HS-5 (cell line): Measurements from ENCODE around the gene C3orf62.

ENCODE experiments used
- DNase-seq: peaks from one replicate; pipeline ENCODE4 v3.0.0-alpha.2; 2012; ENCODE audit warnings: low read depth

C3orf62 gene

DNA sequence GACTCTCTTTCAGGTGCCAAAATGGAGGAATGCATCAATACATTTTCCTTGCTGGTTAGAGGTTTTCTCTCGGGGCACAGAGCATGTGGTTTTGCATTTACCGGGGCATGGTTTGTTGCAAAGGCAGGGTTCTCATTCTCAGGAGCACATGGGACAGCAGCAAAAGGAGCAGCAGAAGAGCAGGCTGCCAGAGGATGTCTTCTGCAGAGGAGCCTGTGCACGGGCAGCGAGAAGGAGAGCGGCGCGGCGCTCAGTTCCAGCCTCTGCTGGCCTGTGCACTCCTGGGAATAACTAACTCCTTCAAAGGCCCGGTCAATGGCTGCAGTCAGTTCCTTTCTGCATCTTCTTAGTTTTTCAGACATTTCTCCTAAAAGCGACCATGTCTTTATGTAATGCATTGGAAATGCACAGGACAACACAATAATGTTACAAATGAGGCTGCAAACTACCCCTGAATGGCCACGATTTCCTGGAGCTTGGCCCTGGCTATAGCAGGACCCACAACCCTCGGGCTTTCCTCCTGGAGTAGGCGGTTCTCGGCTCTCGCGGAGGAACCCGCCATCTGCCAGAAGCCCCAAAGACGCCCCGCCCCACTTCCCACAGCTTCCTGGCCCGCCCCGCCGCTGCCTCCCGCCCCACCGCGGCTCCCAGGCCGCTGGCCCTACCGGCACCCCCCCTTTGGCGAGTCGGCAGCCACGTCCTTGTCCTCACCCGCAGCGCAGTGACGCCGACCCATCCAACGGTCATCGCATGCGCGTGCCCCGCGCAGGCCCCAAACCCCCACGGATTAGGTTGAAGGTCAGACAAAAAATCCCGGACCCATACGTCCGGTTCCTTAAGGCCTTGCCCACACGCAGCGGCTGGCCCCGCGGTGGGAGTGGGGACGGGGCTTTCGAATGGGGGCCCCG lies at the start of gene C3orf62:
TSS of gene C3orf62 (minus strand) at position 758 of the 908 bp plus-strand sequence. CDS start at position 398, 360 bp downstream.
- no peak for DNase-seq

DNA sequence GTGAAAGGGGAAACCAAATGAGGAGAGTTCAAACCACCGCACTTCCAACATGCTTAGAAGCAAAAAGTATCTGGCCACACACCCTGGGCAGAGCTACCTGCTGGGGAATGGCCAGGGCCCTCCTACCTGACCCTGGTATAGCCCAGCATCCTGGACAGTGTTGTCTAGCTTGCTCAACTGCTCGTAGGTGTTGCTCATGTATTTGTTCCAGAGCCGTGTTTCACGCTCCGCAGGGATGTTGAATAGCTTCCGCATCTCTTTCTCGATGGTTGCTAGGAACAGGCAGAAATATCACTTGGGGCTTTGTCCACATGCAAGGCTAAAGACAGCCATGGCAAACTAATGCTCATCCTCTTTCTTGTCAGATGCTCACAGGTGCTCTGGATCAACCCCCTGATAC lies 47.7 kb upstream of the C3orf62 start:
- DNase-seq, result no peak

DNA sequence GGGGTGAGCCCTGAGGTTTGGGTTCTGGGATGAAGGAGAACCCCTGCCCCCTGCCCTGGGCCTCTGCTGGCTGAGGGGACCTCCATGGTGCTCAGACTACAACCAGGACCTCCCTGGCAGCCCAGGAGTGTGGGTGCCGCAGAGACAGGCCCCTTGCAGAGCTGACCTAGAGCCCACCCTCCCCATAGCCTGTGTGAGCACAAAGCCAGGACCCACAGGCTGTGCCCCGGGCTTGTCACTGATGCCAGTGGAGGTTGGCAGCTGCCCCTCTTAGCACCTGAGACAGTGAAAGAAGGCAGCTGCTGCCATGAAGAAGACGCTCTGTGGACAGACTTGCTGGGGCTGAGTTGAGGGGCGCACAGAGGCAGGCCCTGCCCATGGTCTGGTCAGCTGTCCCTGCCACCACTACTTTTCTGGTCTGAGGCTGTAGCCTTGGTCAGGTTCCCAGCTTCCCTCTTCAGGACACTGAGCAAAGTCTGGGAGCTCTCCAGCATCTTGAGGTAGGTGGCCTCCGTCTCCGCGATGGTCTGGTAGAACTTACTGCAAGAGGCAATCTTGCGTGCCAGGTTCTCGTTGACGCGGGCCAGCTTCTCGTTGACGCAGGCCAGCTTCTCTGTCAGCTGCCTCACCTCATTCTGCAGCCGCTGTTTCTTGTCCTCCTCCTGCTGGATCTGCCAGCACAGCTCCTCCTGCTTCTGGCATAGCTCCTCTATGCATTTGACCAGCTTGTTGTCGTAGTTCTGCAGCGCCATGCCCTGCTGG lies 39.8 kb upstream of the C3orf62 start:
- no peak for DNase-seq

DNA sequence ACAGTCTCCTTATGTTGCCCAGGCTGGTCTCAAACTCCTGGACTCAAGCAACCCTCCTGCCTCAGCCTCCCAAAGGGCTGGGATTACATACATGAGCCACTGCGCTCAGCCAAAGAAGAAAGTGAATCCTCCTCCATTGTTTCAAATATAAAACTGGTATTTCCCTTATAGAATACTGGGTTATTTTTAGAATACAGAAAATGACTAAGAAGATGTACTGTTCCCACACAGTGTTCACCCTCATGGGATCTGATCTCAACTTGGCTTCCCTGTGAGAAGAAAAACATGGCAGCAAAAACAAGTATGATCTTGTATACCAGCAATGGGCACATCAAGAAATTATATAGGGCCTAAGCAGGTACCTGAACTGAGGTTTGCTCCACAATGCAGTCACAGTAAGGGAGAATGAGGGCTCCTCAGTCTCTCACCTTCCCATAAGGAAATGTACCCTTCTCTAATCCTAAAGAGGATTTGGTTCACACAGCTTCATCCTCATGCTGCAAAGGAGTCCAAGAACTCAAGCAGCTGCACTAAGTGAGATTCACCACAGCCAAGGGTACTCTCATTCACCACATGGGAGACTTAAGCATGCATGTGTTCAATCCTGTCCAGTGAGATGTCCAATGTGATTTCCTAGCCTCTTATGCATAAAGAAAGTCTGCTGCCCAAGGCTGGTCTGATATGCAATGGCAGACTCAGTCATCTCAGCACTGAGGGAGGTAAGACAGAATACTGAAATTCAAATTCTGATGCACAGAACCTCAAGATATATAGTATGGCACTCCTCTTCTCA lies 37.1 kb upstream of the C3orf62 start:
- no peak for DNase-seq

DNA sequence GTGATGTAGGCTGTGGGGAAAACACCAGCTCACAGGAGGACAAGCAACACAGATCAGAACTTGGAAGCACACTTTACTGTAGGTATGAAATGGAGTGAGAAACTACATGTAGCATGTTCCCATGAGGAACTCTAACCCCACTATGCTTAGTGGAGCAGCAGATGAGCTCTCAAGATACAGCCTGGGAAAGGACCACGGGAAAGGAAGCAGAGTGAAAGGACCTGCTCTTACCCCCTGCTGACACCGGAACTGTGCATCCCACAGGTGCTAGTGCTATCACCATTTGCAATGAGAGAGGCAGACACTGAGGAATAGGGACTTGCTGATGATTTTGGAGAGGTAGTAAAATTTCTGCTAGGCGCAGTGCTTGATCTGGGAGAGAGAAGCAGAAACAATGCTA lies 34.3 kb upstream of the C3orf62 start:
- no peak for DNase-seq

DNA sequence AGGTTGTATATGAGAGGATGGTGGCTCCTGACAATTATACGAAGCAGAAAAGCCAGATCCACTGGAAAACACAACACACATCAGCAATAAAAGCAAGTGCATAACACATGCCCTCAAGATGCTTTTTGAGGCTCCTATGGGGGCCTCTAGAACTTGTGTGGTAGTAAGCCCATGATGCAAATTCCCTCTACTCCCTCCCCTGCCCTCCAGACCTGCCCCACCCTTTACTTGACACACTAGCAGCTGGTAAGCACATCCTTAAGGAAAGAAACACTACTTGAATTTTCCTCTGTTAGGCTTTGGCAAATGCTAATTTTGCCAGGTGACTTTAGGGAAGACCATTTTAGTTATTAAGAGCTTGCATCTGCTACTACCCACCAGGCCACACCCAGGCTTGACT lies 33.6 kb upstream of the C3orf62 start:
- no peak for DNase-seq

DNA sequence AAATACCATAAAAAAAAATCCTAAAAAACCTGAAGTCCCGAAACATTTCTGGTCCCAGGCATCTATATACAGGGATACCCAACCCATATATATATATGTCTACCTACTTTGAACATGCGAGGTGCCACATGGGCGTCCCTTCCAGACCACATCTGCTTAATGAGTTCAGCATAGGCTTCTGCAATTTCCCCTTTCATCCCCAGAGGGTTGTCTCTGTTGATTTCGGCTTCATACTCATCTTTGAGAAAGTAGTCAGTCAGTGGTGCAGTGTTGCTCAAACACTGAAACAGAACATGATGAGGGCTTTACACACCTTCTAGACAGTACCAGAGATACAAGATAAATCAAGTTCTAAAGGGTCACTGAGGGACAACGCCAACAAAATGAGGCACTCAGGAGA lies 28.6 kb upstream of the C3orf62 start:
- DNase-seq, result no peak

DNA sequence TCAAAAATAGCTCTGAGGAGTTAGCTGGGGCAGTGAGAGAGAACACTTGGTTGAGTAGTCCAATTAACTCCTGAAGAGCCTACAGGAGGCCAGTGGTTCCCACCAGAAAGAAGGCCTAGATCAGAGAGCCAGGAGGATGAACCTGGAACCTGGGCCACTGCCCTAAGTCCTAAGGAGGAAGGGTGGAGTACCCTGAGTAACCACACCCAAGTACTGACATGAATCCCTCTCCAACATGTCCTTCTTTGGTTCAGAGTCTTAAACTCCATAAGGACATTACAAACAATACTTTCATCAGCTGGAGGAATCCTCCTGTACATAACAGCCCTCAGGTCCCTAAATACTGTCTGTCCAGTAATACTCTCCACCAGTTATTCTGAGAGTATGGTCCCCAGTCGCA lies 25.6 kb upstream of the C3orf62 start:
- DNase-seq, result no peak

DNA sequence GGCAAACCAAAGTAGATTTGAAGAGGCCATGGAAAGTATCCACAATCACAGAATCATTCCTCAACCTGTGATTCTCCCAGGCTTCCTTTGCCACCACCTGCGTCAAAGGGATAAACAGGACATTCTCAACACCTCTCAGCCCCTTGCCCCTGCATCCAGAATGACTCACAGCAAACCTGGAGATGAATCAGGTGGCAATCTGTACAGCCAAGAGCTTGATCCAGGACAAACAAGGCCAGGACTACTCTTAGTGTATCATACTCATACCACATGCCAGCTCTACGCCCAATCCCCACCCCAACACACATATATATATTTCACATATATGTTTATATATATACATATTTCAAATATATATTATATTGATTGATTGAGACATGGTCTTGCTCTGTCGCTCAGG lies 23.6 kb upstream of the C3orf62 start:
- no peak for DNase-seq

DNA sequence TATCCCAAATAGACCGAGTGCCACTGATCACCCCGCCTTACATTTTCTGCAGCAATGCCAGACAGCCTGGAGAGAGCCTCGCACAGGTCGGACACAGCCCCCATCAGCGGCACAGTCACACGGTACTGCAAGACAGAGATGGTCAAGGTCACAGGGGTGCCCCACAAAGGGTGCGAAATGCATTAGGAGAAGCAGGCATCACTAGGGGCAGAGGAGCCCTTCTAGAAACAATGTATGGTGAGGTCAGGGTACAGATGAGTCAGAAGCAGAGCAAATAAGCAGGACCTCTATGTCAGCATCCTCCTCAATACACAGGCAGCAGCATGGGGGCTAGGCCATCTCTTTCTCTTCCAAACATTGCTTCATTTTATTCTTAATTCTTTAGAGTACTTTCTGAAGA lies 21.5 kb upstream of the C3orf62 start:
- DNase-seq, result no peak

DNA sequence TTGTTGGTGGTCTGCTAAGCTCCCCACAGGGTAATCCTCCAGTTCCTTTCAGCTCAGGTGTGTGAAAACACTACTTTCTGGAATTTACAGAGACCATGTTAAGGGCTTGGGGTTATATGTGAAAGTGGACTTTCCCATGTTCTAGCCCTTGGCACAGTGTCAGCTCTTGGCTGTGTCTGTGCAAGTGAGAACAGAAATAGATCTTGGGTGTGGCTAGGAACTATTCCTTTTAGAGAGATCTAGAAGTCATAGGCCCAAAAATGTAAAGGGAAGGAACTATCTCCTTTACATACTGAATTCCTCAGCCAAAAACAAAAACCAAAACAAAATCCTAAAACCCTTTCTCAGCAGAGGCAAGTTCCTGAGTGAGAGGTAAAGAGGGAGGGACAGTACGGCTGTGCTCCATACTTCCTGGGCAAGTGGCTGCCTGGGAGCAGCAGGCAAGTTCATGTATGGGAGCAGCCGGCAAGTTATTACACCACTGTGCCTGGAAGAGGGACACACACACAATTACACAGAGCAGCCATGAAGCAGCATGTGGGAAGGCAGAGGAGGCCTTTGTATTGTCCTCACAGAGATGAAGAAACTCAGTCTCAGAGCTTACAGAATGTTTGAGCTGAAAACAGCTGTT lies 19.9 kb upstream of the C3orf62 start:
- no peak for DNase-seq

DNA sequence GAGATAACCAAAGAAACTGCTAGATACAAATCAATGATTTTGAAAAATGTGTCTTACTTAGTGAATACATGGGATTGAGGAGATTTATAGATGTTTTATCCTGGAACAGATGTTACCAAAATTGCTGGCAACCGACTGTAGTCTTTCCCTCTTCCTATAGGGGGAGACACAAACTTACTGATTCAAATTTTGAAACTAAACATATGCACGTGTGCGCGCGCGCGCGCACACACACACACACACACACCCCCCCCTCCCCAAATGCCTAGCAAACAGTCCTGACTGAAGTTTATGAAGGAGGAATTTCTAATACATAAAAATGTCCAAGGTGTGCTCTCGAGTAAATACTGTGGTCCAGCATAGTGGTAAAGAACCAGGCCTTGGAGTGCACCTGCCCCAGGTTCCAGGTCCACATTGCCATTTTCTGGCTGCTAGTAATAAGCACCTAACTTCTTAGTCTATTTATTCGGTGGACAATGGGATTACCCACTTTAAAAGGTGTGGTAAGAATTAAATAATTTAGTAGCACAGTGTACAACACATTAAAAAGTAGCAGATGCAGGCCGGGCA lies 18.5 kb upstream of the C3orf62 start:
- no peak for DNase-seq

DNA sequence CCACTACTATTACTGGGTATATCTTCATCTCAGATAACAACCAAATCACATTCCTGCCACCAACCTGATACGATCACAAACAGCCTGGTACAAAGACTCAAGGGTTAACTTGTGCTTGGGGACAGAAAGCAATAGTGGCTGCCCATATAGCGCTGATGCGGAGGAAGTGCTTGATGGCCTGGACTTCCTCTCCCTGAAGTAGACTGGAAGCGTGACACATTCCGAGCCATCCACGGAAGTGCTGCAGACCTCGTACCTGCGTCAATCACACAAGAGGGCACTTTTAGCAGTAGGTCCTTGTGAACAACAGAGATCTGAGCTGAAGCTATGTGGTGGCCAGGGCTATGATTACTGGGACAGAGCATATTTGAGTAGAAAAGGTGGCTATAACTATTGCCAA lies 17.3 kb upstream of the C3orf62 start:
- DNase-seq, result no peak

DNA sequence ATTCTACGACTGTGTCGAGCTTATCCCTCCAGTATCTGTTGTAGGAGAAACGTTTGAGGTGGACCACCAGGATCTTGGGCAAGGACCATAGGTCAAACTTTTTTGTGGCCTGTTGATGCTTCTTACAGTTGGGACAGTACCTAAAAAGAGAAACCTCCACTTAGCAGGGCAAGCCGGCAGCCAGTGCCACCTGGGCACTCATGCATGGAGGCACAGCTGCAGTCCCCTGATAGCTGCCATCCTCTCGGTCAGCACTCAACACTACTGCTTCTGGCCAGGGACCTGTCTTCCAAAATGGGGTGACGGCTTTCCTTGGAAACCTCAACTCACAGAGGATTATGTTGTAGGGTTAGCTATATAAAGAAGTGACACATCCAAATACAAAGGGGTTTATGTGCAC lies 7.0 kb upstream of the C3orf62 start:
- no peak for DNase-seq

DNA sequence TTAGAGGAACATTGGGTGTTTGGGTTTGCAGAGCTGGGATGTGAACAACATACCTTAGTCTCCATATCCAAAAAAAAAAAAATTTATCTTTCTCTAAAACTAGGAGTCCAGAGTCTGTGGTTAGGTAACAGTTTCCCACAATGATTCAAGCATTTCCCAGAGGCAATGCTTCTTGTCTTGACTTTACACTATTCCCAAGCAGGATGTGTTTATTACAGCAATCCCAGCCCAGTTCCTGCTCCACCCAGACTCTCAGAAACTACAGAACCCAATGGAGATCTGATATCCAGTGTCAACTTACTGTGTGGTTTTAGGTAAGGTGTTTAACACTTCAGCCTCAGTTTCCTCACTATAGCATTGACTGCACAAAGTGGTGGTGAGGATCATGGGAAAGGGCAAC lies 2.3 kb upstream of the C3orf62 start:
- no peak for DNase-seq

DNA sequence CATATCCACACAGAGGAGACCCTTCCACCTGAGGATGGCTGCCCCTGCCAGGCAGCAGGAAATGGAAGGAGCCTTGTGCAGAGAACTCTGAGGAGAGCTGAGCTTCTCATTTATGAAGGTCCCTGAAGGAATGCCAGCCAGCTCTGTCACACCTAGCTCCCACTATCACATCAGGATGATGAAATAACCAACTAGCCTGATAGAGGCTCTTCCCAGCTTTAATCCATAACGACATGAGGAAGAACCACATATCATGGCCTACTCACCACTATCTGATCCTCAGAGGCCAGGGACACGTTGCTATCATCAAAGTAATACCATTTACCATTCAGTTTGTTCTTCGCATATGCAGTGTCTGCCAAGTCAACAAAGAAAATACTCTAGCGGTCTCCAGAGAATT lies 1.5 kb upstream of the C3orf62 start:
- no peak for DNase-seq

DNA sequence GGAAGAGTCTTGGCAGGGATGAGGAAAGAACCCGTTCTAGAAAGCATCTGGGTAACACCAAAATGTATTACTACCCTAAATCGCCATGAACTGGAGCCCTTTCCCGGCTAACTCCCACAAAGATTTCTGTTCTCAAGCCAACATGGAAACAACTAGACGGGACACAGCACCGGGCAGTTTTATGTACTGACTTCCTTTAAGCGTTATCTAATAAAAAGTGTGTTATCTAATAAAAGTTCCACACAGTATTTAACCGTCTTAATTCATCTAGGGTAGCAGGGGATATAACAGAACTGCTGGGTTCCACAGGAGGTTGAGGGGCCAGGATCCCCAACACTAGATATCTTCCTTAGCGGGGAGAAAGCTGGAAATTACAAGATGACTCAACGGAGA lies 347 bp upstream of the C3orf62 start:
- DNase-seq, result no peak

DNA sequence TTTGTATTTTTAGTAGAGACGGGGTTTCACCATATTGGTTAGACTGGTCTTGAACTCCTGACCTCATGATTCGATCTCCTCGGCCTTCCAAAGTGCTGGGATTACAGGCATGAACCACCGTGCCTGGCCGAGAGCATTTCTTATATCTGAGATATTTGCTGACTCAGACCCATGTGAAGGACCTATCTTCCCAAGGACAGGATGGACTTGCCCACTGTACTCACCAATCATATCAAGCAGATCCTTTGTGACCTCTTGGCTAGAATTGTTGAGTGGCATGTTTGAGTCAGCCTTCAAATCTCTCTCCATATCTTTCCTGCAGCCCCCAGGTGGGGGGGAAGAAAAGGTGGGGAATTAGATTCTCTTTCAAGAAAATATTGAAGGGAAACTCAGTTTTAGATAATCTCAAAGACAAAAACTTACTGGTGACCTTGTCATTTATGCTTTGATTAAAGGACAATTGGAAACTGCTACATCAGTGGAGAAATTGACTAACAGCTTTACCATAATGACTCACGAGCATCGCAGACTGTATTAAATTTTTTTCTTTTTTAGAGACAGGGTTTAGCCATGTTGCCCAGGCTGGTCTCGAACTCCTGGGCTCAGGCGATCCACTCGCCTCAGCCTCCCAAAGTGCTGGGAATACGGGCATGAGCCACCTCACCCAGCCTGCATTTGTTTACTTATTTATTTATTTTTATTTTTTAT lies 3.1 kb downstream of the C3orf62 start:
- DNase-seq, result no peak

DNA sequence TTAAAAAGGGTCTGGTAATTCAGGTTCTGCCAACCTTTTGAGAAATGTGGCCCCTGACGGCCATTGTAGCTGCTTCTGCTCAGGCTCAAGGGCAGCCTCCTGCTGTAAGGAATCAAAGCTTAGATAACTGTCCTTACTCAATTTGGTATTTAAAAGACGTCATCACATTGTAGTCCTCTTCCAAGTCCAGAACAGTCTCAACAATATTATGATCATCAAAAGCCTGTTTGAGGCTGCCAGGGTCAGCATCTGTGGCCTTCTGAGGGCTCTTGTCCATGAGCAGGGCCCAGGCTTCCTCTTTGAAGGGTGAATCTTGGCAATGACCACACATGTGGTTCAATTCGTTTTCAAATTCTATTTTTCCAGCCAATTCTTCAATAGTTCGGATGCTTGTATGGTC lies 6.0 kb downstream of the C3orf62 start:
- DNase-seq, result no peak

DNA sequence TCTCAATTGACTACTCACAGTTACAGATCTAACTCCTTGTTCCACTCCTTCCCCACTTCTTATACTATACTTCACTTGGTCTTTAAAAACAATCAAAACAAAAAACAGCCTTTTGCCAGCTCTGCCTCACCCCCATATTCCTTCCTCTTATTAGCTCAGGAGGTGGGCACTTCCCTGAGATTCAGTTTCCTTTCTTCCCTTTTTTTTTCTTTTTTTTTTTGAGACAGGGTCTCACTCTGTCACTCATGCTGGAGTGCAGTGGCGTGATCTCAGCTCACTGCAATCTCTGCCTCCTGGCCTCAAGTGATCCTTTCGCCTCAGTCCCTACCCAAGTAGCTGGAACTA lies 6.9 kb downstream of the C3orf62 start:
- no peak for DNase-seq

DNA sequence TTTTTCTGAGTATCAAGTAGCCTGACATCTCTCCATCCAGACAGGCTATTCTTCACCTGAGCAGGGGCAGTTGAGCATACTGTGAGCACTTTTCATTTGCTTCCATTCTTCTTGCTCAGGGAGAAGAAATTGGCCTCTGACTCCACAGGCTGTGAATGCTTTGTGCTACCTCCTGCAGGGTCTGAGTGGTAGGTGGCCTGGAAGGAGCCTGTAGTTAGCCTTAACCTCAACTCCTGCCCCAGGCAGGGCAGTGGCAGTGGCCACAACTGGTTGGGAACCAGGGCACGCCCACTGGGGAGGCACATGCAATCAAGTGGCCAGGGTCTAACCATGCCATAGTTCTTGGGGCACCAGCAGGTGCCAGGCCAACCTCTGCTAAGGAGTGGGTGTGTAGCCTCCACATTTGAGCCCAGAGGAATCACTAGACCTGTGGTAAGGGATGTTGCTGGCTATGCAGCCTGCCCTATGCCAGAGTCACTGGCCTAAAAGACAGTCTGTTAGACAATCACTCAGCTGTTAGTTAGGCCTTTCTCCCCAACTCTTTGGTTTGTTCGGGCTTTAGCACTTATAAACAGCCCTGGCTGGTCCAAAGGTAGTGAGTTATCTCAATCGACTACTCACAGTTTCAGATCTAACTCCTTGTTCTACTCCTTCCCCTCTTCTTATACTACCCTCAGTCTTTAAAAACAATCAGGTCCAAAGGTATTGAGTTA lies 7.4 kb downstream of the C3orf62 start:
- no peak for DNase-seq
